Muscle of leg (tissue), 11 donors: ENCODE measurements around the gene CBFA2T2. TPM values are rescaled to one million over a fixed set of nuclear protein-coding genes. Genes with fewer than 3 reads are reported as not detected.
"Not testable (repeated sequence)": the region's sequence is repeated elsewhere in the genome, so short reads cannot be mapped to it uniquely, and the experiment has no call there.

ENCODE experiments used
- DNase-seq: peaks from one replicate; pipeline ENCODE4 v3.0.0; 2013
- H3K27ac ChIP-seq: one replicate; pipeline ENCODE4 v1.5.1; 2013; ENCODE audit warnings: mild to moderate bottlenecking, low read length, control low read depth
- H3K27me3 ChIP-seq: one replicate; pipeline ENCODE4 v1.6.1; 2013; ENCODE audit warnings: low read length; ENCODE audit not compliant: control insufficient read depth, insufficient read depth
- H3K36me3 ChIP-seq: one replicate; pipeline ENCODE4 v1.6.1; 2013; ENCODE audit warnings: low read length; ENCODE audit not compliant: control insufficient read depth, insufficient read depth
- H3K4me1 ChIP-seq: one replicate; pipeline ENCODE4 v1.6.1; 2013; ENCODE audit warnings: low read length; ENCODE audit not compliant: control insufficient read depth, insufficient read depth
- H3K4me3 ChIP-seq: one replicate; pipeline ENCODE4 v1.5.1; 2013; ENCODE audit warnings: low read length, control low read depth
- H3K9me3 ChIP-seq: replicated peaks from 2 replicates; pipeline ENCODE4 v1.6.1; 2013; ENCODE audit warnings: low read depth, low read length; ENCODE audit not compliant: control insufficient read depth
- WGBS: methylation state at CpG from one replicate; pipeline ENCODE4 v1.1.5; 2013; ENCODE audit warnings: missing lambda C conversion rate; ENCODE audit not compliant: insufficient coverage; 5-methylcytosine and 5-hydroxymethylcytosine counted together
- polyA plus RNA-seq, 8 donors: library from polyadenylated mRNA; unstranded; fragments of 120-200 nt; gene quantifications; one replicate each; pipeline versions ENCODE4 v1.2.1 to v1.2.3, GENCODE V29; 2013; ENCODE audit warnings: inconsistent platforms in 1 of 8, low replicate concordance in 1 of 8; ENCODE audit not compliant: insufficient read length in 8 of 8, insufficient read depth in 1 of 8
- total RNA-seq: library from RNA; stranded (reverse); fragments of 120-200 nt; gene quantifications from one replicate; pipeline ENCODE4 v1.2.4, GENCODE V29; 2013

Gene CBFA2T2
- total and polyA plus RNA-seq, 9 donors, result 8.5 to 17.8 (median 12.8) TPM

DNA sequence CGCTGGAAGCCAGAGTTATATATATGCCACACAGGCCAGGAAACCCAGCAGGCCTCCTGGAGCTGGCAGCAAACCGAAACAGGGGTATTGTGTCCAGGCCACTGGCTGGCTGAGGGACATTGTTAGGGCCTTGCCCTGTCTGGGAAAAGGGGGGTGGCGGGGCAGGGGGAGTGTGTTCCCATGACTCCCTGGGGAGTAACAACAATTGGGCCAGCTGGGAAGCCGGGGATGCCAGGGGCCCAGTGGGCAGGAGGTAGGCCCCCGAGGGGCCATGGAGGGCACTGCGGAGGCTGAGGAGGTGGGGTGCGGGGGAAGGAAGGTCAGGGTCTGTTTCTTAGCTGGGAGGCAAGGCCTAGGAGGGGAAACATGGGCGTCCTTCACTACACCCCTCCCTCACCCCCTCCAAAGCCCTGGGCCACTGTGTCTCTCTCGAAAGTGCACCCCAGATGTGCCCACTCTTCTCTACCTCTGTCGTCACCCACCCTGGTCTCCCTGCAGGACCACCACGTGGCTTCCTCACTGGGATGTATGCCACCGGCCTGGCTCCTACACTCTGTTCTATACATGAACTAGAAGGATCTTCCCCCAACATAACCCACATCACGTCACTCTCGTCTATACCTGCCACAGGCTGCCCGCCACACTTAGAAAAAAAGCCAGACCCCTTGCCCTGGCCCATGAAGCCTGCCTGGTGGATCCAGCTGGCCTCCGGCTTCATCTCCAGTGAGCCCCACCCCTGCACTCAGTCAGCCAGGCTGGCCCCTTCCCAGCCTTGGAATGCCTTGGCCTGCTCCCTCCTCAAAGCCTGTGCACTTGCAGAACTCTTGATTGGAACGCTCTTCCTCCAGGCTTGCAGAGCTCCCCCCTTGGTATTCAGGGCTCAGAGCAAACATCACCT is 204.1 kb downstream of the CBFA2T2 start:
- peak overlapping the region; percentile 81 for H3K27ac ChIP-seq
- H3K9me3 ChIP-seq, result no peaks in the 10 kb centered on the region
- 46% methylated on average over 12 of the region's 17 CpGs for WGBS
- no peaks in the 10 kb centered on the region for H3K27me3 ChIP-seq
- no peaks in the 10 kb centered on the region for H3K36me3 ChIP-seq
- H3K4me1 ChIP-seq, result peaks cover 28% of the 10 kb centered on the region
- peak; percentile 88 for DNase-seq
- H3K4me3 ChIP-seq, result no peak overlapping the region

DNA sequence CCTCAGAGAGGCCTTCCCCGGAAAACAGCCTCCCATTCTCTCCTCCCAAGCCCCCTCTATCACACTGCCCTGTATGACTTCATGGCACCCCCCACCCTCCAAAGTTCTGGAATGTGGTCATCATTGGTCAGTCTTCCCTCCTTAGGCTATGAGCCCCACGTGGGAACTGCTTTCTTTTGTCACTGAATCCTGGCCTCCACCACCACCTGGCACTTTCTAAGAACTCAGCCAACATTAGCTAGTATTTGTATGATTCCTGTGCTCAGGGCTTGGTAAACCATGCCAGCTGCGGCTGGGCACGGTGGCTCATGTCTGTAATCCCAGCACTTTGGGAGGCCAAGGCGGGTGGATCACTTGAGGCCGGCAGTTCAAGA is 204.7 kb downstream of the CBFA2T2 start:
- Histone ChIP-seq H3K27ac (peak overlapping the region; percentile 81), H3K27me3 (no peaks in the 10 kb centered on the region), H3K9me3 (no peaks in the 10 kb centered on the region), H3K4me3 (no peak overlapping the region), H3K4me1 (peaks cover 28% of the 10 kb centered on the region), H3K36me3 (no peaks in the 10 kb centered on the region)
- peak; percentile 56 for DNase-seq
- 61% methylated on average over 6 of the region's 6 CpGs for WGBS

DNA sequence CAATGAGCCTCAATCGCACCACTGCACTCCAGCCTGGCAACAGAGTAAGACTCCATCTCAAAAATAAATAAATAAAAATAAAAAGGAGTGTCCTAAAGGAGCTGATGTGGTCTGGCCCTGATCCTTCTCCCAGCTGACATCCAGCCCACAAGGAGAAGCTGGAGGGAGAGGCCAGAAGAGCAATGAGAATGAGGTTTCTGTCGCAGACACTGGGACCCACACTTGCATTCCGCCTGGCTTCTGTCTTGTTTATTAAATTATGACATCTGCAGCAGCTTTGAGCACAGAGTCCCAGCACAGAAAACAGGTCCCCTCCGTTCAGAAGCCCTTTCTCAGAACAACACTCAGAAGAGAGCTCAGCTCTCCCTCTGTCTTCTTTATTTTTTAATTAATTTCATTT is 206.6 kb downstream of the CBFA2T2 start:
- no peaks in the 10 kb centered on the region for H3K9me3 ChIP-seq
- no CpG with 5 or more reads among the region's 4 CpGs for WGBS

DNA sequence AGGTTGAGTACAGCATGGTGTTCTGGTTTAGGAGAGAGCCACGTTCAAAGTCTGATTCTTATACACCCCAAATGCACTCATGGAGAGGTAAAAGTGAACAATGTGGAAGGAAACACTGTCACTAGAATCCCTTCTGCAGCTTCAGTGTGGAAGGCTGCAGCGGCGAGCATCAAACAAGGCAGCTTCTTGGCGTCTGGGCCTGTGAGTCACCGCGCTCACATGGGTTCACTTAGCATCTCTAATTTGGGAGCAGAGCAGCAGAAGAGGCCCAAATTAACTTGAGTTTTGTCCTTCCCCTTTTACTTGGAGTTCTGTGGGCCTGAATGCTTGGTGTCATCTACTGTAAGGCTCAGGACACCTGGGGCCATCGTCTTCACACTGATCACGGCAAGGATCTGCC is 207.2 kb downstream of the CBFA2T2 start:
- Histone ChIP-seq H3K27ac (peak overlapping the region; percentile 20), H3K4me1 (peaks cover 28% of the 10 kb centered on the region), H3K4me3 (no peak overlapping the region), H3K9me3 (no peaks in the 10 kb centered on the region), H3K27me3 (no peaks in the 10 kb centered on the region), H3K36me3 (no peaks in the 10 kb centered on the region)
- 28% methylated on average over 5 of the region's 8 CpGs for WGBS
- DNase-seq, result peak; percentile 90

More for the DNA sequence above, 206.6 kb downstream of the CBFA2T2 start:
- Histone ChIP-seq H3K4me1 (peaks cover 28% of the 10 kb centered on the region), H3K4me3 (no peak overlapping the region), H3K27ac (no peak overlapping the region), H3K27me3 (no peaks in the 10 kb centered on the region), H3K36me3 (no peaks in the 10 kb centered on the region)
- no peak for DNase-seq

DNA sequence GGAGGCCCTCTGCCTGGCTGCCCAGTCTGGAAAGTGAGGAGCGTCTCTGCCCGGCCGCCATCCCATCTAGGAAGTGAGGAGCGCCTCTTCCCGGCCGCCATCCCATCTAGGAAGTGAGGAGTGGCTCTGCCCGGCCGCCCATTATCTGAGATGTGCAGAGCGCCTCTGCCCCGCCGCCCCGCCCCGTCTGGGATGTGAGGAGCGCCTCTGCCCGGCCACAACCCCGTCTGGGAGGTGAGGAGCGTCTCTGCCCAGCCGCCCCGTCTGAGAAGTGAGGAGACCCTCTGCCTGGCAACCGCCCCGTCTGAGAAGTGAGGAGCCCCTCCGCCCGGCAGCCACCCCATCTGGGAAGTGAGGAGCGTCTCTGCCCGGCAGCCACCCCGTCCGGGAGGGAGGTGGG is 209.1 kb downstream of the CBFA2T2 start:
- not testable (repeated sequence) for DNase-seq, H3K36me3 ChIP-seq, H3K4me3 ChIP-seq, H3K27me3 ChIP-seq, H3K27ac ChIP-seq, H3K9me3 ChIP-seq
- WGBS, result no CpG with 5 or more reads among the region's 27 CpGs
- peaks cover 29% of the 10 kb centered on the region for H3K4me1 ChIP-seq

Other genes starting within 250 kb of the CBFA2T2 start
- gene BPIFB1, start 206.9 kb upstream of the CBFA2T2 start, total RNA-seq, result not detected
- gene BPIFB1, start 206.9 kb upstream of the CBFA2T2 start, polyA plus RNA-seq, result under 1 TPM in 2 of 8 donors, not detected in 6; 0.09 to 0.19 TPM
- 20.3 TPM for gene CDK5RAP1, start 88.6 kb upstream of the CBFA2T2 start, total RNA-seq
- 10 to 100 TPM; 18.5 to 28.4 (median 19.7) TPM for gene CDK5RAP1, start 88.6 kb upstream of the CBFA2T2 start, polyA plus RNA-seq
- 33.6 TPM for gene SNTA1, start 46.3 kb upstream of the CBFA2T2 start, total RNA-seq
- gene SNTA1, start 46.3 kb upstream of the CBFA2T2 start, polyA plus RNA-seq, result 10 to 100 TPM; 20.9 to 42.4 (median 30.5) TPM
- 0.04 TPM for gene C20orf144, start 172.2 kb downstream of the CBFA2T2 start, total RNA-seq
- gene C20orf144, start 172.2 kb downstream of the CBFA2T2 start, polyA plus RNA-seq, result under 1 TPM; 0.10 to 0.32 (median 0.17) TPM
- gene ACTL10, start 176.8 kb downstream of the CBFA2T2 start, total RNA-seq, result 0.49 TPM
- gene ACTL10, start 176.8 kb downstream of the CBFA2T2 start, polyA plus RNA-seq, result under 1 TPM; 0.22 to 0.78 (median 0.38) TPM
- 27.8 TPM for gene NECAB3, start 184.3 kb downstream of the CBFA2T2 start, total RNA-seq
- 10 to 100 TPM; 23.0 to 31.6 (median 28.5) TPM for gene NECAB3, start 184.3 kb downstream of the CBFA2T2 start, polyA plus RNA-seq
- gene E2F1, start 196.3 kb downstream of the CBFA2T2 start, total RNA-seq, result 7.8 TPM
- gene E2F1, start 196.3 kb downstream of the CBFA2T2 start, polyA plus RNA-seq, result 10 to 100 TPM; 12.2 to 16.7 (median 12.9) TPM
- 7.7 TPM for gene PXMP4, start 230.2 kb downstream of the CBFA2T2 start, total RNA-seq
- 10 to 100 TPM in 2 of 8 donors, 1 to 10 TPM in 6; 8.0 to 10.7 (median 8.6) TPM for gene PXMP4, start 230.2 kb downstream of the CBFA2T2 start, polyA plus RNA-seq
- gene ZNF341, start 241.9 kb downstream of the CBFA2T2 start, total RNA-seq, result 1.3 TPM
- gene ZNF341, start 241.9 kb downstream of the CBFA2T2 start, polyA plus RNA-seq, result 1 to 10 TPM; 2.5 to 3.2 (median 2.8) TPM